HG03175 (cell line): ENCODE results near the gene ZNF30.
"Not testable (repeated sequence)": the region's sequence is repeated elsewhere in the genome, so short reads cannot be mapped to it uniquely, and the experiment has no call there.

Experiments used
- ATAC-seq: cut with Tn5 transposase; IDR thresholded peaks from one replicate; pipeline ENCODE4 v1.9.1; 2021; ENCODE audit warnings: mild to moderate bottlenecking, moderate library complexity; ENCODE audit not compliant: unreplicated experiment

The ZNF30 gene

DNA sequence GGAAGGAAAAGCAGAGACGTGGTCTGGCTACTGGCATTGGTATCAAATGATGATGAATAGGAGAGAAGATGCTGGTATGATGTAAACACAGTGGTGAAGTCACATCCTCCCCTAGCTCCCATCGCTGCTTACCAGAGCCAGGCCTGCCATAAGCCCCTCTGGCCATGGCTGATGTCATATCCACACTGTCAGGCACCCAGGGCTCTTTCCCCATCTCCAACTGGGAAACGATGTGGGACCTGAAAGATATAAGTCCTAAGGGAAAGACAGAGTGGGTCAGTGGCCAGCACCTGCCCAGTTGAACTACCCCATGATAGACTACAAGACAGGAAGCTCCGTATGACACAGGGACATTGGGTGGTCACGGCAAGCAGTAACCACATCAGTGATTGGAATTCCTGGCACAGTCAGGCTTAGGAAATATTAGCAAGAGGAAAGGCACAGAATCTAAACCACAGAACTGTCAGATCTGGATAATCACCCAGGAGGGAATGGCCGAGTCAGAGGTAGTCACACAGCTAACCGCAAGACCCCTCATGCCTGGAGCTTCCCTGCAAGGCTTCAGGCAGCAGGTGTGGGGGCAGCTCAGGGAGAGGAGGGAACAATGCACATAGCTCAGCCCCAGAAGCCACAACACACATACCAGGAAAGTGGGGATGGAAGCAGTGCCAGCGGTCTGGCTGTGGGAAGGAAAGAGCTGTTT is 33.6 kb downstream of the ZNF30 start:
- ATAC-seq = no peak

DNA sequence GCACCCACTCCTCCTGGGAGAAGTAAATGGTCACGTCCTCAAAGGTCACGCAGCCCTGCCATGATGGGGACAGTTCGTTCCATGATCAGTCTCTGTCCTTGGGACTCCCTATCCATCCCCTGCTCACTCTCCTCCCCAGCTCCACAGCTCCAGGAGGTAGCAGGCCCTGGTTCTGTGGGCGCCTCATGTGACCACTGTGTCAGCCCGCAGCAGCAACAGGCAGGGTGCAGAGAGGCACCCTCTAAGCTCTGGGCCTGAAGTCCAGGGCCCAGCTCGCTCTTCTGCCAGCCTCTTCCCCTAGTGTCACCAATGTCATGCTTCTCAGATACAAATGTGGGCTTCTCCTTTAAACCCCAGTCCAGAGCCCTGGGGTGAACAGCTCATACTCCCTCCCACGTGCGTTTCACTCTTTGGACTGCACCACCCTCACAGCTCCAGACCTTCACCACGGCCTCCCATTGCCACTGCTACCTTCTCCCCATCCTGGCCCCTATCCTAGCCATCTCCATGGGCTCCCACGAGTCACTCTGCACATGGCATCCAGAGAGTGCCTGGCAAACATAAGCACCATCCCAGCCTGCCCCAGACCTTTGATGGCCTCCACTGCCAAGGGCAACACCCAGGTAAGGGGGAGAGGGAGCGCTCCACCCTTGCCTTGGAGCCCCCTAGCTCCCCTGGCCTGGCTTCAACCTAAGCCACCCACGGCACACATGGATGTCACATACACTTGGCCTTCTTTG is 34.4 kb downstream of the ZNF30 start:
- no peak for ATAC-seq

DNA sequence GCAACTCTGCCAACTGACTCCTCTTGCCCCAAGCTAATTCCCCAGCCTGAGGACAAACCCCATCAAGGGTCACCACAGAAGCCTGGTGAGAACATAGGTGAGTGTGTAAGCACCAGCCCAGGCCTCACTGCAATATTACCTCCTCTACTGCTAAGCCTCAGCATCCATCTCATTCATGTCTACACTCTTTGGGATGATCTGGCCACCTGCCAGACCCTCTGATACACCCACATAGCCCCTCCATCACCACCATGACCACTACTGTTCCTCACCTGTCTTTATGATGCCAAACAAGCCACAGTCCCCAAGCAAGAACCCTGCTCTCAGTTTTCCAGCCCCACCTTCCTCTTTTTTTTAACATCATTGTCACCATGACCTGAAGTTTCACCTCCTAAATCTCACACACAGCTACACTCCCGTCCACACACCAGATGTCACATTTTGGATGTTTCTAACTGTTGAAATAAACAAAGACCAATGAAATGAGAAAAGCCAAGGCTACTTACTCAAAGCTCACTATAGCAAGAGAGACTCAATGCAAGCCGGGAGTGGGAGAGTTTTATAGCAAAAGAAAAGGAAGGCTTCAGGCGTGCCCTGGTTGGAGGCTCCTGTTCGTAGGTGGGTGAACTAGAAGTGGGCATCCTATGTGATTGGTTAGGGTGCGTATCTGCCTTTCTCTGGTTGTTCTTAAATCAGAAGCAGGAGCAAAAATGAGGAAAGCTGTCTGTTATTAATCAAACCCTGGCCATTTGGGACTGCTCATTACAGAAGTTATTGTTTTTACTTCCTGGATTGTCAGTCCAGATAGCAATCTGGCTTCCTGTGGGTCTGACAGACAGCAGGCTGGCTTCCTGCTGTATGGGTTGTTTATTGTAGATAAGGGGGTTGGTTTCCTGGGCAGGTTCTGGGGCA is 35.3 kb downstream of the ZNF30 start:
- no peak for ATAC-seq

DNA sequence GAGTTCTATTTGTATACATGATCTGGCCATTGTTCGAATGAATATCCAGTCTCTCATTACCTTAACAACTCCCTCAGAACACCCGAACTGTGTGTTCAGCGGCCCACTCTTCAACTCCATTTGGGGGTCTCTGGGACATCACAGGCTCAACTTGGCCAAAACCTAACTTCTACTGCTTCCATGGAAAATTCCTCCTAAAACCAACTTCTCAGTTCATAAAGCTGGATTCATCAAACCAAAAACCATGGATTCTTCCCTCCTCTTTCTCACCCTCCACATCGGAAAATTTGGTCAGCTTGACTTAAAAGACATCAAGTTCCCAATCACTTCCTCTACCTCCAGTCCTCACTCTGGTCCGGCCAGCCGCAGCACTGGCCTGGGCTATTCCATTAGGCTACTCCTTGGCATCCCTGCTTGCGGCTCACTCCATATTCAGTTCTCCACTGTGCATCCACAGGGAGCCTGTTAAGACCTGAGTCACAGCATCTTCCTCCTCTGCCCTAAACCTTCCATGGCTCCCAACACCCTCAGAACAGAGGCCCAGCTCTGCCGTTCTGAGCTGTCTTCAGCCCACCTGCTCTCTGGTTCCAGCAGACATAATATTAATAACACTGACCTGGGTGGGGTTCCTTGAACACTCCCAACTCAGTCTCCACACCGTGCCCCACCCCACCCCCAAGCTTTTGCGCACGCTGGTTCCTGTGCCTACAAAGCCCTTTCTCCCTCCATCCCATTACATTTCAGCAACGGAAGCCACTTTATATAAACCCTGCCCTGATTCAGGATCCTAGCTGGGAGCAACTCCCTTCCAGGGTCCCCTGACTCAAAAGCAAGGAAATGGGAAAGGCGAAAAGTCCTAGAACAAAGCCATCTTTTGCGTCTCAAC is 36.2 kb downstream of the ZNF30 start:
- no peak for ATAC-seq

DNA sequence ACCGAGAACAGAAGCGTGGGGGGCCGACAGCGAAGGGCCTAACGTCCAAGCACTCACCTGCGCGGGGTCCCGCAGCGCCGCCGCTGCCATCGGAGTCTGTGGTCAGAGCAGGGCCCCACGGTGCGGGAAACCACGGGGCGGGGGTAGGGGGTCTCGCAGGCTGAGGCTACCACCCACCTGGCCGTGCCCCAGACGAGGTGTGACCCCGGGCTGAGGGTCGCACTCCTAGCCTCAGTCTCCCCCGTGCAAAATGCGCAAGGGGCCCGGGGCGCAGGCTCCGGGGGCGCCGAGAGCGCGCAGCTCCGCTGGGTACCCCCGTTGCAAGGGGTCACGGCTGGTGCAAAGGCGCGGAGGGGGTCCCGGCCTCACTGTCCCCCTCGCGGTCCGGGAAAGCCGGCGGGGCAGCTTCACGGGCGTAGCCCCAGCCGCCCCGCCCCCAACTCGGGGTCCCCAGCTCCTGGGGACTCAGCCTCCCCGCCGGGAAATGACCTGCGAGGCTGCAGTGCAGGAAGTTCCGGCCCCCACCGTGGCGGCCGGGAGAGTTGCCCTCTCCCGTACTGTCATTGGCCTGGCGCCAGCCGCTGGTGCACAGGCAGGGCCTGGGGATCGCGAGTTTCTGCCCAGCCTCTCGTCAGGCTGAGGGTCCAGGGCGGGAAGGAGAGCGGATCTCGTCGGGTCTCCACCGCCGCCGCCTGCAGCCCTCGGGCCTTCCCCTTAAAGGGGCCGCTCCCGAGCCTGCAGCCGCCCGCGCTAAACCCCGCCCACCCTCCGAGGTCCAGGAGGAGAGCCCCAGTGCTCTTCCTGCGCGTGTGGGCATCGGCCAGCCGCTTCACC is 37.1 kb downstream of the ZNF30 start, which contains the start of gene ZNF792:
Gene ZNF792, minus strand, starts transcription at position 657 of the 834 bp plus-strand sequence. Its CDS starts 567 bp downstream, at position 90.
- peak; percentile 61 for ATAC-seq

DNA sequence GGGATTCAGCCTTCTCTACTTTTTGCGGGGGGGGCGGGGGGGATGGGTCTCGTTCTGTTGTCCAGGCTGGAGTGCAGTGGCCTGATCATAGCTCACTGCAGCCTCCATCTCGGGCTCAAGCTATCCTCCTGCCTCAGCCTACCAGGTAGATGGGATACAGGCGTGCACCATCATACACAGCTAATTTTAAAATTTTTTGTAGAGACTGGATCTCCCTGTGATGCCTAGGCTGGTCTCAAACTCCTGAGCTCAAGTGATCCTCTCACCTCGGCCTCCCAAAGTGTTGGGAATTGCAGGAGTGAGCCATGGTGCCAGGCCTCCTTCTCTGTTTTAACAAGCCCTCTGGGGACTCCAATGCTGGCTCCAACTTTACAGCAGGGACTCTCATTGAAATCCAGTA is 37.9 kb downstream of the ZNF30 start:
- no peak for ATAC-seq

DNA sequence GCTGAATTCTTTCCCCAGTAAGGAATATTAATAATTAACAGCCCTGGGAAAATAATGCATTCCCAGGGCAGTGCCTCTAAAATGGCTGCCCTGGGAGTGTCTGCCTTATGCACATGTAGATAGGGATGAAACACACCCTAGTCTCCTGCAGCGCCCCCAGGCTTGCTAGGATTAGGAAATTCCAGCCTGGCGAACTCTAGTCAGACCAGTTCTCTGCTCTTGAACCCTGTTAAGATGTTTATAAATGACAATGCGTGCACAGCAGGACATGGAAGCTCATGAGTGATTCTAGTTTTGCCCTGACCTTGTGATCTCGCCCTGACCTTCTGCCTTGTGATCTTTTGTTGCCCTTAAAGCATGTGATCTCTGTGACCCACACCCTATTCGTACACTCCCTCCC is 38.8 kb downstream of the ZNF30 start:
- ATAC-seq = not testable (repeated sequence)

DNA sequence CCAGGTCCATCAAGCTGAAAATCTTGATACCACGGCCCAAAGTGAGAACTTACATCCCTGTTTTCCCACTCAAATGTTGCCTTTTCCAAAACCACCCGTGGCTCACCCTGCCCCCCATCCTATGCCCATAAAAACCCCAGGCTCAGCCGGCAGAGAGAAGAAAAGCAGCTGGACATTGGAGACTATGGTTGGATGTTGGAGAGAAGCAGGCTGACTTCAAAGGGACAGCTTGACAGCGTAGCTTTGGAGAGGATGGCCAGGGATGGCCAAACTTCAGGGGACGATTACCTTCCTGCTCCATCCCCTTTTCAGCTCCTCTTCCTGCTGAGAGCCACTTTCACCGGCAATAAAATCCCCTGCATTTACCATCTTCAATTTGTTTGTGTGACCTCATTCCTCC is 40.8 kb downstream of the ZNF30 start:
- ATAC-seq = no peak

DNA sequence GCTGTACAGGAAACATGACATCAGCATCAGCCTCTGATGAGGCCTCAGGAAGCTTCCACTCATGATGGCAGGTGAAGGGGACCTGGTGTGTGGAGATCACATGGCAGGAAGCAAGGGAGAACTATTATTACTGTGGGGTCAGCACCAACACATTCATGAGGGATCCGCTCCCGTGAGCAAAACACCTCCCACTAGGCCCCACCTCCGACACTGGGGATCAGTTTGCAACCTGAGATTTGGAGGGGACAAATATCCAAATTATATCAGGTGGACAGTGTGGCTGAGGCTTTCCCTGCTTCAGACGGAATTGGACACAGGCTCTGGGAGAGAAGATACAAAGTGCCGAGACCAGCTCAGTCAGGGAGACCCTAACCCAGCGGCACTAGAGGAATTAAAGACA is 43.0 kb downstream of the ZNF30 start:
- ATAC-seq = no peak

DNA sequence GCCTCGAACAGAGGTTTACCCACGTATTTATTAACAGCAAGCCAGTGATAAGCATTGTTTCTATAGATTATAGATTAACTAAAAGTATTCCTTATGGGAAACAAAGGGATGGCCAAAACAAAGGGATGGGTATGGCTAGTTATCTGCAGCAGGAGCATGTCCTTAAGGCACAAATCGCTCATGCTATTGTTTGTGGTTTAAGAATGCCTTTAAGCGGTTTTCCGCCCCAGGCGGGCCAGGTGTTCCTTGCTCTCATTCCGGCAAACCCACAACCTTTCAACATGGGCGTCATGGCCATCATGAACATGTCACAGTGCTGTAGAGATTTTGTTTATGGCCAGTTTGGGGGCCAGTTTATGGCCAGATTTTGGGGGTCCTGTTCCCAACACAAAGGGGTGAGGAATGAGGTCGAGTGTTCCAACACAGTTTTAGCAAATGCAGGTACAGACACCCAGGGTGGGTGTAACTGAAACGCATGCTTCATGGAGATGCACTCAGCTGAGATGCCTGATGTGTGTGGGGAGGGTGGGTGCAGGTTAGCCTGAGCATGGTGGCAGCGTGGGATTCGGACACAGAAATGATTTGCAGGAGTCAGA is 43.6 kb downstream of the ZNF30 start:
- not testable (repeated sequence) for ATAC-seq

DNA sequence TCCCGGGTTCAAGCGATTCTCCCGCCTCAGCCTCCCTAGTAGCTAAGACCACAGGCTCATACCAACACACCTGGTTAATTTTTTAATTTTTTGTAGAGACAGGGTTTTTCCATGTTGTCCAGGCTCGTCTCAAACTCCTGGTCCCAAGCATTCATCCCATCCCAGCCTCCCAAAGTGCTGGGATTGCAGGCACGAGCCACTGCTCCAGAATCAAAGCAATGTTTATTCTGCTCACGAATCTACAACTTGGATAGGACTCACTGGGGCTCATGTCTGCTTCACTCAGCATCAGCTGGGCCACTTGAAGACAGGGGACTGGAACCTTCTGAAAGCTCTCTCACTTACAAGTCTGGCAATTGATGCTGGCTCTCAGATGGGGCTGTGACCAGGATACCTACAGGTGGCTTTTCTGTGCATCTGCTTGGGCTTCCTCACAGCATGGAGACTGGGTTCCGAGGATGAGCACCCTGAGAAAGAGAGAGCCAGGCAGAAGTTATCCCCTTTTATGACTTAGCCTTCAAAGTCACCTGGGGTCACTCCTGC is 45.5 kb downstream of the ZNF30 start:
- ATAC-seq = no peak

DNA sequence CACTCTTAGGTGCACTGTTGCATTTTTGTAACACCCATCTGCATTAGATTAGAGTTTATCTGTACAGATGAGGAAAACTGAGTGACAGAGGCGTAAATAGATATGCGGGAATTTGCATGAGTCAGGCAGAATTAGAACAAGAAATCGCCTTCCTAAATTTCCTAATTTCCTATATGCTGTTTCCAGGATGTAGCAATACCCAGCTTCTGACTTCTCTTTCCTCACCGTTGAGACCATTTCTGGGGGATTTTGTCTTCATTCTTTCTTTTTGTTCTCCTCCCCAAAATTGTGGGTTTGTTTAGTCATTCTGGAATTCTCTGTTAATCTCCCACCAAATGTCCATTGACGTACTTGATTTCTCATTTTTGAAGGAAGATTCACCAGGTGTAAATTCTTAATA is 47.9 kb downstream of the ZNF30 start:
- ATAC-seq = no peak

DNA sequence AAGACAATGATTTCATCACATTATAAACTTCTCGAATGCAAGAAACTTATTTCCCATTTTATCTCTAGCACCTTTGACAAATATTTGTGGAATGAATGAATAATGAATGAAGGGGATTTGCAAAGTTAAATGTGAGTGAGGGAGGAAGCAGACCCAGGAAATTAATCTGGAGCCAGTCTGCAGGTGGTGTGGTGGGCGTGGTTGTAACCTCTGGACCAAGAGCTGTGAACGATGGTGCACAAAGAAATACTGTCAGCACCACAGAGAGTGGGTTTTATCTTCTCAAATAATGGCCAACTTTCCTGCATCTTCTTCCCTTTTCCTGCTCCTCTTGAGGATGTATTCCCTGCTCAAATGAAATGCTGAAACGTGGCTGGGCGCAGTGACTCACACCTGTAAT is 48.4 kb downstream of the ZNF30 start:
- ATAC-seq = no peak

DNA sequence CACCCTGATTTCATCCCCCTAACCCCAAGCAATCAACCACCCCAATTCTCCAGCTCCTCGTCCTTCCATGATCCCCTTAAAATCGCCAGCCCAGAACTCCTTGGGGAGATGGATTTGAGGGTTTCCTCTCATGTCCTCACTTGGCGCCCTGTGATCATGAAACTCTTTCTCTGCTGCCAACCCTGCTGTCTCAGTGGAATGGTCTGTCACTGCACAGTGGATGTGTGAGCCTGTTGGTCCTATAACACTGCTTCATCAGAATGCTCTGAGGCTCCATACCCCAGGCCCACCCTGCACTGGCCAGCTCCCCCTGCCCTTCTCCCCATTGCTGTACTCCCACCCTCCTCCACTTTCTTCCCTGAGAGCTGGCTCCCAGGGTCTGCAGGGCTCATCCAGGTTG is 49.9 kb downstream of the ZNF30 start:
- ATAC-seq = no peak

DNA sequence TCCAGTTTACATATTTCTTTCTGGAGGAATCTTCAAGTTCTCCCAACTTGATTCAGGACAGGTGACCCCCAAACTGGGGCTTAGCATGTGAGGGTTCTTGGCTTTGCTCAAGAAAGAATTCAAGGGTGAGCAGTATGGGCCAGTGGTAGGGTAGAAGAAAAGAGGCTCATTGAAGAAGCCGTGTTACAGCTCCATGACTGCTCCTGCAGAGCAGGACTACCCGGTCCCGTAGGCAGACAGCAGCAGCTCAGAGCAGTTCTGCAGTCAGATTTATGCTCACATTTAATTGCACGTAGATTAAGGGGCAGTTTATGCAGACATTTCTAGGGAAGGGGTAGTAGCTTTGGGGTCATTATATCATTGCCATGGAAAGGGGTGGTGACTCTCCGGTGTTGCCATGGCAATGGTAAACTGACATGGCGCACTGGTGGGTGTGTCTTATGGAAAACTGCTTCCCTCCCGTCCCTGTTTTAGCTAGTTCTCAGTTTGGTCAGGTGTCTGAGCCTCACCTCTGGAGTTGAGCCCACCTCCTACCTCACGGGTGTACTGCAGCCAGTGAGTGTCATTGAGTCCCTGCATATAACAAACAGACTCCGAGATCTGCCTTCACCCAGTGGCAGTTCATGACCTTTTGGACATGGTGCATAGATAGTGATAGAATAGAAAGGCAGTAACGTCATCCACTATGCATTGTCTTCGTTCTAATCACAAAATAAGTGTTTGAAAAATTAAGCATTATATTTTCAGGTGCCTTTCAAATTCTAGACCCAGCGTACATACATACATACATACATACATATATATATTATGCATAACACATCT is 53.3 kb downstream of the ZNF30 start:
- ATAC-seq = no peak

DNA sequence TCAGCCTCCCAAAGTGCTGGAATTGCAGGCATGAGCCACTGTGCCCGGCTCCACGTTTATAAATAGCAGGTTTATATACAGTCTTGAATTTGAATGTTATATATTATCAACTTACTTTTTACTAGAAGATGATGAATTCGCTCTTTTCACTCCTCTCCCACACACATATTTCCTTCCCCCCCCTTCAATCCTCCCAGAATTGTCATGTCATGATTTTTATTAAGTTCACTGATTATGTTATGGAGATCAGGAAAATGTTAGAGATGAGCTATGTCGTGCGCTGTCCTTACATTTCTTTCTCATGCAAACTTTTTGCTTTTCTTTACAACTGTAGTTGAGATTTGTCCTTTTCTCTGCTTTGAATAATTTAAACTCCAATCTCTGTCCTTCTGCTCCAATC is 55.6 kb downstream of the ZNF30 start:
- no peak for ATAC-seq

DNA sequence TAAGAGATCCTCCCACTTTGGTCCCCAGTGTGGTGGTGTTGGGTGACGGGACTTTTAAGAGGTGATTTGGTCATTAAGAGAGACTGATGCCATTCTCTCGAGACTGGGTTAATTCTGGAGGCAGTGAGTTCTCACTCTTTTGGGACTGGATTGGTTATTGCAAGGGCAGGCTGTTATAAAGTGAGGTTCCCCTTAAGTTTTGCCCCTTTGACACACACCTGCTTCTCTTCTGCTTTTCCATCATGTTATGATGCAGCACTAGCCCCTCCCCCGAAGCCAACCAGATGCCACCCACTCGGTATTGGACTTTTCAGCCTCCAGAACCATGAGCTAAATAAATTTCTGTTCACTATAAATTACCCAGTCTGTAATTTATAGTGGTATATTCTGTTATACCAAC is 57.1 kb downstream of the ZNF30 start:
- ATAC-seq = no peak

DNA sequence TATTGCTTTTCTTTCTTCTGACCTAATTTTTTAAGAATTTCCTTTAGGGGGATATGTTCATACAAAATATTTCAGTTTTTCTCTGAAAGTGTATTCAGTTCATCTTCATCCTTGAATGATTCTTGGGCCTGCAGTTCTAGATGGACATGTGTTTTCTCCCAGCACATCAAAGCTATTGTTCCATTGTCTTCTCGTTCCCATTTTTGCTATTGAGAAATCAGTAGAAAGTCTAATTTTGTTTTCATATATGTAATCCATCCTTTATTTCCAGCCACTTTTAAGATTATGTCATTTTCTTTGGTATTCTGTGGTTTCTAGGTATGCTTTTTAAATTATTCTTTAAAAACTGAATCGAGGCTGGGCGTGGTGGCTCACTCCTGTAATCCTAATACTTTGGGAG is 57.6 kb downstream of the ZNF30 start:
- ATAC-seq = no peak
